IMR-90 (cell line): ENCODE measurements around the gene CLASP1. TPM values are rescaled to one million over a fixed set of nuclear protein-coding genes. Genes with fewer than 3 reads are reported as not detected.
A peak's percentile ranks its signal among the peaks of the same experiment; 100 is the strongest.

Experiments
- ATAC-seq: fragments of 200-7000 bp; cut with Tn5 transposase; 2 replicates; pipeline ENCODE4 v1.9.1; 2020; ENCODE audit warnings: low read depth, mild to moderate bottlenecking, moderate library complexity
- BruUV-seq: library from RNA; stranded (reverse); fragments of 400-500 nt; replicated peaks from 2 replicates; lab custom pipeline; 2021; lab: Mats Ljungman, UMichigan
- CTCF ChIA-PET: fragments of 300-600 bp; formaldehyde crosslinking; extraction: SDS; loops from one replicate; lab custom pipeline; 2021; ENCODE audit warnings: antibody characterized with exemption; lab: Yijun Ruan, JAX
- POLR2A ChIA-PET: fragments of 300-600 bp; sonication (Branson Sonifier 250); formaldehyde crosslinking; loops from one replicate; lab custom pipeline; 2022; ENCODE audit warnings: antibody characterized with exemption; ENCODE audit not compliant: unreplicated experiment; lab: Charles Lee
- DNase-seq: peaks from one replicate; pipeline ENCODE4 v3.0.0; 2013
- H2AFZ ChIP-seq: replicated peaks from 2 replicates; pipeline ENCODE3; 2013; ENCODE audit warnings: low read length, mild to moderate bottlenecking; ENCODE audit not compliant: poor library complexity
- H2AK5ac ChIP-seq: 2 replicates; pipeline ENCODE4 v1.6.1; 2013; ENCODE audit warnings: low read depth, low read length, inconsistent platforms
- H2AK9ac ChIP-seq: replicated peaks from 2 replicates; pipeline ENCODE3; 2013; ENCODE audit warnings: mild to moderate bottlenecking, low read depth, low read length, moderate library complexity; ENCODE audit not compliant: poor library complexity
- H2BK120ac ChIP-seq: 2 replicates; pipeline ENCODE4 v1.6.1; 2013; ENCODE audit warnings: low read depth, low read length, inconsistent platforms
- H2BK15ac ChIP-seq: 3 replicates; pipeline ENCODE4 v1.6.1; 2013; ENCODE audit warnings: low read depth, low read length, inconsistent platforms
- H2BK20ac ChIP-seq: 2 replicates; pipeline ENCODE4 v1.6.1; 2013; ENCODE audit warnings: low read depth, mild to moderate bottlenecking, inconsistent platforms, low read length, moderate library complexity
- H2BK5ac ChIP-seq: 2 replicates; pipeline ENCODE4 v1.6.1; 2013; ENCODE audit warnings: mild to moderate bottlenecking, low read depth, low read length, inconsistent platforms; ENCODE audit not compliant: poor library complexity, severe bottlenecking
- H3K14ac ChIP-seq: replicated peaks from 2 replicates; pipeline ENCODE4 v1.6.1; 2013; ENCODE audit warnings: low read depth, low read length, inconsistent platforms
- H3K18ac ChIP-seq: 2 replicates; pipeline ENCODE4 v1.6.1; 2013; ENCODE audit warnings: low read depth, low read length, control low read depth
- H3K23ac ChIP-seq: 2 replicates; pipeline ENCODE4 v1.6.1; 2013; ENCODE audit warnings: low read depth, low read length, inconsistent platforms
- H3K27ac ChIP-seq: 2 replicates; pipeline ENCODE4 v1.5.1; 2013; ENCODE audit warnings: mild to moderate bottlenecking, control low read depth, low read length; ENCODE audit not compliant: insufficient read depth
- H3K27me3 ChIP-seq: 2 replicates; pipeline ENCODE4 v1.6.1; 2013; ENCODE audit warnings: low read length; ENCODE audit not compliant: control insufficient read depth, insufficient read depth
- H3K36me3 ChIP-seq: 2 replicates; pipeline ENCODE4 v1.6.1; 2013; ENCODE audit warnings: low read length, mixed read lengths; ENCODE audit not compliant: control insufficient read depth, insufficient read depth
- H3K4ac ChIP-seq: 2 replicates; pipeline ENCODE4 v1.6.1; 2013; ENCODE audit warnings: low read depth, low read length, inconsistent platforms
- H3K4me1 ChIP-seq: 2 replicates; pipeline ENCODE4 v1.6.1; 2013; ENCODE audit warnings: low read length, mixed read lengths; ENCODE audit not compliant: control insufficient read depth, insufficient read depth
- H3K4me2 ChIP-seq: 2 replicates; pipeline ENCODE4 v1.6.1; 2013; ENCODE audit warnings: low read depth, mild to moderate bottlenecking, control low read depth, low read length, moderate library complexity
- H3K4me3 ChIP-seq: 2 replicates; pipeline ENCODE4 v1.5.1; 2013; ENCODE audit warnings: low read depth, mild to moderate bottlenecking, control low read depth, low read length, moderate library complexity; ENCODE audit not compliant: insufficient read depth
- H3K56ac ChIP-seq: 2 replicates; pipeline ENCODE4 v1.6.1; 2013; ENCODE audit warnings: low read length, inconsistent platforms; ENCODE audit not compliant: insufficient read depth; ENCODE audit errors: extremely low read depth
- H3K79me1 ChIP-seq, 2 experiments: 2 replicates each; pipeline ENCODE4 v1.6.1; 2013; ENCODE audit warnings: low read length in 2 of 2, inconsistent platforms in 1 of 2, low read depth in 1 of 2
- H3K9ac ChIP-seq: 2 replicates; pipeline ENCODE4 v1.6.1; 2013; ENCODE audit warnings: low read depth, low read length, control low read depth
- H3K9me1 ChIP-seq: 2 replicates; pipeline ENCODE4 v1.6.1; 2013; ENCODE audit warnings: low read length, inconsistent platforms; ENCODE audit not compliant: insufficient read depth
- H3K9me3 ChIP-seq: 2 replicates; pipeline ENCODE4 v1.6.1; 2013; ENCODE audit warnings: low read length; ENCODE audit not compliant: control insufficient read depth, insufficient read depth
- H4K20me1 ChIP-seq: 2 replicates; pipeline ENCODE4 v1.6.1; 2013; ENCODE audit warnings: low read length, inconsistent platforms; ENCODE audit not compliant: insufficient read depth
- H4K5ac ChIP-seq: 2 replicates; pipeline ENCODE4 v1.6.1; 2013; ENCODE audit warnings: mild to moderate bottlenecking, low read depth, low read length, control low read depth
- H4K8ac ChIP-seq, 2 experiments: 2 replicates each; pipeline ENCODE4 v1.6.1; 2013; ENCODE audit warnings: low read depth in 2 of 2, low read length in 2 of 2, control low read depth in 1 of 2, inconsistent platforms in 1 of 2
- H4K91ac ChIP-seq: 2 replicates; pipeline ENCODE4 v1.6.1; 2013; ENCODE audit warnings: low read depth, low read length, inconsistent platforms; ENCODE audit not compliant: insufficient read depth
- CHD1 ChIP-seq: IDR thresholded peaks from 2 replicates; pipeline ENCODE4 v1.6.1; 2012; ENCODE audit warnings: low read depth, low read length, improper control_type of control experiment
- FOS ChIP-seq: fragments of 150-350 bp; IDR thresholded peaks from 2 replicates; pipeline ENCODE4 v1.6.1; 2016; ENCODE audit warnings: low read depth, low read length
- MAFK ChIP-seq: IDR thresholded peaks from 2 replicates; pipeline ENCODE4 v1.6.1; 2012; ENCODE audit warnings: low read depth, low read length, improper control_type of control experiment
- MAZ ChIP-seq: IDR thresholded peaks from 2 replicates; pipeline ENCODE4 v1.6.1; 2012; ENCODE audit warnings: low read depth, mild to moderate bottlenecking, low read length, improper control_type of control experiment, moderate library complexity, borderline replicate concordance
- POLR2A ChIP-seq: IDR thresholded peaks from 2 replicates; pipeline ENCODE4 v1.6.1; 2012; ENCODE audit warnings: mild to moderate bottlenecking, low read depth, low read length
- RAD21 ChIP-seq: IDR thresholded peaks from 2 replicates; pipeline ENCODE4 v1.6.1; 2012; ENCODE audit warnings: low read length, improper control_type of control experiment
- RCOR1 ChIP-seq: IDR thresholded peaks from 2 replicates; pipeline ENCODE4 v1.6.1; 2012; ENCODE audit warnings: mild to moderate bottlenecking, low read length, improper control_type of control experiment; ENCODE audit not compliant: insufficient replicate concordance
- RFX5 ChIP-seq: IDR thresholded peaks from 2 replicates; pipeline ENCODE4 v1.8.0; 2012; ENCODE audit warnings: low read depth, mild to moderate bottlenecking, low read length, moderate library complexity
- WGBS, 2 experiments: methylation state at CpG; one replicate each; pipeline versions ENCODE4 v1.1.5 to v1.1.7; 2013; ENCODE audit warnings: missing lambda C conversion rate in 2 of 2; ENCODE audit not compliant: insufficient read length in 1 of 2; ENCODE audit errors: extremely low coverage in 2 of 2; 5-methylcytosine and 5-hydroxymethylcytosine counted together
- dilution Hi-C: fragments of 300-500 bp; cut with HindIII; formaldehyde crosslinking; loops from one replicate; pipeline ENCODE4 v1.14.3; 2018; ENCODE audit warnings: low sequenced_read_pairs; ENCODE audit not compliant: unreplicated experiment
- in situ Hi-C: fragments of 300-500 bp; cut with MboI; formaldehyde crosslinking; loops from 3 replicates; pipeline ENCODE4 v1.14.3; 2019; ENCODE audit warnings: low sequenced_read_pairs, inconsistent platforms, mixed read lengths
- intact Hi-C: fragments of 100-400 bp; cut with micrococcal nuclease; formaldehyde crosslinking; loops from 2 replicates; pipeline ENCODE4 v1.10.0; 2022
- polyA plus RNA-seq, 3 experiments: library from polyadenylated mRNA; depleted of rRNA; stranded (reverse); fragments of >200 nt; gene quantifications; 2 replicates each; pipeline ENCODE4 v1.2.3, GENCODE V29; 2012; ENCODE audit warnings: low replicate concordance in 1 of 3
- total RNA-seq: library from RNA; depleted of rRNA; stranded (reverse); fragments of >200 nt; gene quantifications from 2 replicates; pipeline ENCODE4 v1.2.3, GENCODE V29; 2012
- TF ChIP-seq, protein P1 (sequence below): fragments of 150-350 bp; IDR thresholded peaks from 2 replicates; pipeline ENCODE4 v1.6.1; 2017; ENCODE audit warnings: mild to moderate bottlenecking, antibody characterized with exemption, low read length, low read depth
- TF ChIP-seq, protein P2 (sequence below): fragments of 150-350 bp; IDR thresholded peaks from 2 replicates; pipeline ENCODE4 v1.6.1; 2016; ENCODE audit warnings: low read depth, mild to moderate bottlenecking, low read length, moderate library complexity, borderline replicate concordance

CLASP1 gene
- total and polyA plus RNA-seq, 2 of the 4 experiments (the other 2 are of a cell fraction) = 12.3 to 33.7 TPM

GRCh38 chr2:121504316-121504715 lies 144.9 kb downstream of the CLASP1 start:
- in situ Hi-C loops (no loop called here), intact Hi-C loops (no loop called here), dilution Hi-C loops (no loop called here)
- peaks cover 2% of the 10 kb centered on the region for H3K36me3 ChIP-seq
- H3K23ac ChIP-seq = peak overlapping the region; percentile 18; the same call in 1 of the 2 replicates
- peak overlapping the region; percentile 12; the same call in 1 of the 2 replicates for H3K27ac ChIP-seq
- no peak for DNase-seq
- no peaks in the 10 kb centered on the region for H3K9me3 ChIP-seq
- H3K27me3 ChIP-seq = no peaks in the 10 kb centered on the region
- peaks cover 21% of the 10 kb centered on the region for H3K9me1 ChIP-seq
- H2AK9ac ChIP-seq = no peak overlapping the region
- H4K5ac ChIP-seq = peak overlapping the region; percentile 20; the same call in 1 of the 2 replicates
- H3K4me3 ChIP-seq = no peak overlapping the region
- H3K79me1 ChIP-seq = peaks cover 14 to 49% of the 10 kb centered on the region in 2 experiments
- H2AFZ ChIP-seq = no peak overlapping the region
- no peak overlapping the region for H3K4me2 ChIP-seq
- peak overlapping the region; percentile 80; the same call in 1 of the 2 replicates for H3K18ac ChIP-seq
- 0 out of 2 replicates have a peak overlapping the region, but pooled peaks have one; percentile 53 for H3K14ac ChIP-seq
- peak overlapping the region; percentile 57; the same call in 1 of the 2 replicates for H2AK5ac ChIP-seq
- peak overlapping the region; percentile 61 for H2BK120ac ChIP-seq
- no TSS peak for BruUV-seq
- H2BK15ac ChIP-seq = peak overlapping the region; percentile 16; the same call in 1 of the 3 replicates
- CTCF ChIA-PET = interaction anchor here (1.4 kb wide), 1 partner anchor 14 kb away, joined by 4 read pairs; no protein-coding TSS in a partner anchor
- no peak overlapping the region for H3K56ac ChIP-seq
- H3K9ac ChIP-seq = no peak overlapping the region; the same call in 1 of the 2 replicates
- POLR2A ChIA-PET = no interaction called here
- H4K20me1 ChIP-seq = peaks cover 18% of the 10 kb centered on the region; the same call in 1 of the 2 replicates
- TF ChIP-seq CHD1 (no peak), MAFK (no peak), MAZ (no peak), RFX5 (no peak), RCOR1 (no peak), POLR2A (no peak), FOS (no peak), RAD21 (no peak)
- TF ChIP-seq, protein P1, sequence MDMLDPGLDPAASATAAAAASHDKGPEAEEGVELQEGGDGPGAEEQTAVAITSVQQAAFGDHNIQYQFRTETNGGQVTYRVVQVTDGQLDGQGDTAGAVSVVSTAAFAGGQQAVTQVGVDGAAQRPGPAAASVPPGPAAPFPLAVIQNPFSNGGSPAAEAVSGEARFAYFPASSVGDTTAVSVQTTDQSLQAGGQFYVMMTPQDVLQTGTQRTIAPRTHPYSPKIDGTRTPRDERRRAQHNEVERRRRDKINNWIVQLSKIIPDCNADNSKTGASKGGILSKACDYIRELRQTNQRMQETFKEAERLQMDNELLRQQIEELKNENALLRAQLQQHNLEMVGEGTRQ = no peak
- TF ChIP-seq, protein P2, sequence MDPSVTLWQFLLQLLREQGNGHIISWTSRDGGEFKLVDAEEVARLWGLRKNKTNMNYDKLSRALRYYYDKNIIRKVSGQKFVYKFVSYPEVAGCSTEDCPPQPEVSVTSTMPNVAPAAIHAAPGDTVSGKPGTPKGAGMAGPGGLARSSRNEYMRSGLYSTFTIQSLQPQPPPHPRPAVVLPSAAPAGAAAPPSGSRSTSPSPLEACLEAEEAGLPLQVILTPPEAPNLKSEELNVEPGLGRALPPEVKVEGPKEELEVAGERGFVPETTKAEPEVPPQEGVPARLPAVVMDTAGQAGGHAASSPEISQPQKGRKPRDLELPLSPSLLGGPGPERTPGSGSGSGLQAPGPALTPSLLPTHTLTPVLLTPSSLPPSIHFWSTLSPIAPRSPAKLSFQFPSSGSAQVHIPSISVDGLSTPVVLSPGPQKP = no peak
- peak overlapping the region; percentile 48 for H3K4ac ChIP-seq
- peak overlapping the region in 1 of 2 experiments; percentile 22; a peak in 2 of 4 replicates for H4K8ac ChIP-seq
- no peak for ATAC-seq
- H2BK20ac ChIP-seq = peak overlapping the region; percentile 45
- peak overlapping the region; percentile 81 for H2BK5ac ChIP-seq
- H3K4me1 ChIP-seq = peaks cover 17% of the 10 kb centered on the region
- H4K91ac ChIP-seq = peak overlapping the region; percentile 49; the same call in 1 of the 2 replicates
- WGBS, 2 experiments = no CpG with 5 or more reads among the region's 2 CpGs
